GM18951 (cell line): Measurements from ENCODE around the gene AEBP2.
A peak's percentile ranks its signal among the peaks of the same experiment; 100 is the strongest.

Source experiments
- POLR2A ChIP-seq: IDR thresholded peaks from 4 replicates; pipeline ENCODE4 v1.6.1; 2011; ENCODE audit warnings: mild to moderate bottlenecking; ENCODE audit not compliant: insufficient read length, insufficient read depth; ENCODE audit errors: extremely low read depth
- in situ Hi-C: fragments of 300-500 bp; cut with MboI; formaldehyde crosslinking; loops from one replicate; pipeline ENCODE4 v1.12.0; 2022; ENCODE audit warnings: low sequenced_read_pairs, mixed read lengths, inconsistent platforms; ENCODE audit not compliant: unreplicated experiment

The AEBP2 gene

GRCh38 chr12:19432309-19433170 lies 6.8 kb upstream of the AEBP2 start:
- in situ Hi-C loops, result no loop called here
- no peak for TF ChIP-seq POLR2A

- TF ChIP-seq POLR2A, result no peak
- in situ Hi-C loops, result no loop called here
Measured at GRCh38 chr12:19434538-19434937, 4.8 kb upstream of the AEBP2 start.

DNA sequence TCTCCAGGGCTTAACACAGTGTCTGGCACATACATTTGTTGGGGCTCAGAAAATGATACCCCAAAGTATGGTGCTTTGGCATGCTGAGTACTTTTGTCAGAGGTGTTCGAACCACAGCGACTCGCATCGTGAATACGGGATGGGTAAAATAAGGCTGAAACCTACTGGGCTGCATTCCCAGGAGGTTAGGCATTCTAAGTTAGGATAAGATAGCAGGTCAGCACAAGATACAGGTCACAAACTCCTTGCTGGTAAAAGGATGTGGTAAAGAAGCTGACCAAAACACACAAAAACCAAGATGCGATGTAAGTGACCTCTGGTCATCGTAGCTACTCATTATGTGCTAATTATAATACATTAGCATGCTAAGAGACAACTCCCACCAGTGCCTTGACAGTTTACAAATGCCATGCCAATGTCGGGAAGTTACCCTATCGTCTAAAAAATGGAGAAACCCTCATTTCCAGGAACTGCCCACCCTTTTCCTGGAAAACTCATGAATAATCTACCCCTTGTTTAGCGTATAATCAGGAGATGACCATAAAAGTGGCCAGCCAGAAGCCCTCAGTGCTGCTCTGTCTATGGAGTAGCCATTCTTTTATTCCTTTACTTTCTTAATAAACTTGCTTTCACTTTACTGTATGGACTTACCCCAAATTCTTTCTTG lies 3.3 kb upstream of the AEBP2 start:
- in situ Hi-C loops, result no loop called here
- no peak for TF ChIP-seq POLR2A

- no peak for TF ChIP-seq POLR2A
- in situ Hi-C loops, result no loop called here
Measured at GRCh38 chr12:19436931-19437330, 2.4 kb upstream of the AEBP2 start.

DNA sequence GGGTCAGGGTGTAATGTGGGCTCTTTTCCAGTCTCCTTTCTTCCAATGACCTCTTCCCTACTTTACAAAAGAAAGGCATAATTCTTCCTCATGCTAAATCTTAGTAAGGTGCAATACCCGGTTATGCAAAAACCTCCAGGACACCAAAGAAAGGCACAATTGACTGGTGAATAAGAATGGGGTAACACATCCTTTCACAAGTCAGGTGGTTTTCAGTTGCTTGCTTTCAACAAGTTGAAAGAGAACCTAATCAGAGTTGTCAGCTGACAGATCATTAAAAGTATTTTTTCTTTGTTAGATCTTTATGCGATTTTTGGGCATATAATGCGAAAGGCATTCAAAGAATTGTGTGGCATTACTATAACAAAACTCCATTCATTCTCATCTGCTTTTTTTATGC lies 1.3 kb upstream of the AEBP2 start:
- no peak for TF ChIP-seq POLR2A
- in situ Hi-C loops, result no loop called here

GRCh38 chr12:19440019-19440858 lies 947 bp downstream of the AEBP2 start:
- TF ChIP-seq POLR2A, result peak; percentile 25
- in situ Hi-C loops, result no loop called here

- in situ Hi-C loops, result no loop called here
- TF ChIP-seq POLR2A, result no peak
Measured at GRCh38 chr12:19440916-19441315, 1.6 kb downstream of the AEBP2 start.

DNA sequence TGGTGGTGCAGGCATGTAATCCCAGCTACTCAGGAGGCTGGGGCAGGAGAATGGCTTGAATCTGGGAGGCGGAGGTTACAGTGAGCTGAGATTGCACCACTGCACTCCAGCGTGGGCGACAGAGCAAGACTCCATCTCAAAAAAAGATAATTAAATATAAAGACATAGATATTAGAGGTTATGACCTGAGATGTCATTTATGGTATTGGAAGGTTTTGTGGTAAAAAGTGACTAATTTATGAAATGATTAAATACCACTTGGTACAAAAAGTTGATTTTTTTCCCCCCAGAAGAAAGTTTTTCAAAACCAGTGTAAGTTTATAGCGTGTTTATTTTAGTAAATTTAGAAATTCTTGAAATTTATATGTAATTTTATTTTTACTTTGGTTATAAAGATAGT lies 4.3 kb downstream of the AEBP2 start:
- TF ChIP-seq POLR2A, result no peak
- in situ Hi-C loops, result no loop called here

DNA sequence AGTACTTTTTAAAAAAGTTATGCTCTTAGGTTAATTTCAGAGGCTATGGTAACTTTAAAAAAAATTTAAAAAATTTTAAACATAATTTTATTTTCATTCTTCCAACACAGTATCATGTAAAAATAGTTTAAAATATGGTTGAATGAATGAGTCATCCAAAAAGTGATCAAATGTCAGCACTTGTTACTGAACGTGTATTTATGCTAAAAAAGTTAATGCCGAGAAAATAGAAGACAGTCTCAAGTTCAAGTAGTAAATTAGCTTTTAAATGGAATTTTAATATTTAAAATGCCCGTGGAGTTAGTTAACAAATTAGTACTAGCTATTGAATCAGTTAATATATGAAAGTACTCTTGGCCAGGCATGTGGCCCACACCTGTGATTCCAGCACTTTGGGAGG lies 4.8 kb downstream of the AEBP2 start:
- TF ChIP-seq POLR2A, result no peak
- in situ Hi-C loops, result no loop called here

GRCh38 chr12:19447386-19447785 lies 8.1 kb downstream of the AEBP2 start:
- no peak for TF ChIP-seq POLR2A
- in situ Hi-C loops, result no loop called here

GRCh38 chr12:19449814-19450213 lies 10.5 kb downstream of the AEBP2 start:
- no peak for TF ChIP-seq POLR2A
- in situ Hi-C loops, result no loop called here

- TF ChIP-seq POLR2A, result no peak
- in situ Hi-C loops, result no loop called here
Measured at GRCh38 chr12:19450362-19450761, 11.1 kb downstream of the AEBP2 start.

DNA sequence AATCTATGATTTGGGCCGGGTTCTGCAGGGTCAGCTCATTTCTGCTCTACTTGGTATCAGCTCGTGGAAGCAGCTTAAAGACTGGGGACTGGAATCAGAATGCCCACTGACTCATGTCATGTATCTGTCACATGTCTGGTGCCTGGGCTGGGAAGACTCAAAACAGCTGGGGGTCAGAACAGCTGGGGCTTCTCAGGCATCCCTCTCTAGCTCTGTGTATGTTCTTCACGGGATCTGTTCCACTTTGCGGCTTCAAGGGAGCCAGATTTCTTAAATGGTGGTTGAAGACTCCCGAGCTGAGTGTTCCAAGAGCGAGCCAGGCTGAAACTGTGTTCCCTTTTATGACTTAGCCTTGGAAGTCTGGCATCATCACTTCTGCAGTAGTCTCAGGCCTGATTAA lies 11.9 kb downstream of the AEBP2 start:
- in situ Hi-C loops, result no loop called here
- no peak for TF ChIP-seq POLR2A
